GM18873 (cell line): ENCODE results near the gene SLC37A1.
"Not testable (repeated sequence)": the region's sequence is repeated elsewhere in the genome, so short reads cannot be mapped to it uniquely, and the experiment has no call there.

Source experiments
- ATAC-seq: cut with Tn5 transposase; IDR thresholded peaks from one replicate; pipeline ENCODE4 v1.9.1; 2021; ENCODE audit warnings: mild to moderate bottlenecking, moderate library complexity, moderate number of reproducible peaks; ENCODE audit not compliant: unreplicated experiment, low FRiP score

The SLC37A1 gene

GRCh38 chr21:42513151-42513984, at the start of gene SLC37A1:
Gene SLC37A1 (plus strand): TSS chr21:42513852. CDS start chr21:42518455, 4,603 bp downstream.
- no peak for ATAC-seq

DNA sequence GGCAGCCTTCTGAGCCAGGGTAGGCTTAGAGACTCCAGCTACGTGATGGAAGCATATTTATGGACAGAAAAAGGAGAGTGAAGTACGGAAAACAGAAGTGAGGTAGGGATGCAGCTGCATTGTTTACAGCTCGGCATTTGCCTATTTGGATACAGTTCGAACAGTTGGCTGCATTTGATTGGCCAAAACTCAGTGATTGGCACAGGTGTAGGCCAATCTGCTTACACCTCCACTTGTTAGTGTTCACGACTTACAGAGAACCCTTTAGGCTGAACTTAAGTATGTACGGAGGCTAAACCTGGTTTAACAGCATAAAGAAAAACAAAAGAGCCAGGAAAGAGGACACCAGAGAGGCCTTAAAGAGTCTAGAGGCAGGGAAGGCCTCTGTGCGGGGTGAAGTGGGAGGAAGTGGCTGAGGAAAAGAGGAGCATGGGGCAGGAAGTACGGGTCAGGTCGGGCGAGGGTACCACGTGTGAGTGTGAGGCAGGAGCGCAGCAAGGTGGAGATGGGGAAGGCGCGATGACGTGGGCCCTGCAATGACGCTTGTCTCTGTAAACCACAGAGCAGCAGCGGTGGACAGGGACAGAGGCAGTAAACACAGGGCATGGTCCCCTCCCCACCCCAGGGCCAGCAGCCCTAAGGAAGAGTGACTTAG, 49.7 kb upstream of the SLC37A1 start:
- no peak for ATAC-seq

DNA sequence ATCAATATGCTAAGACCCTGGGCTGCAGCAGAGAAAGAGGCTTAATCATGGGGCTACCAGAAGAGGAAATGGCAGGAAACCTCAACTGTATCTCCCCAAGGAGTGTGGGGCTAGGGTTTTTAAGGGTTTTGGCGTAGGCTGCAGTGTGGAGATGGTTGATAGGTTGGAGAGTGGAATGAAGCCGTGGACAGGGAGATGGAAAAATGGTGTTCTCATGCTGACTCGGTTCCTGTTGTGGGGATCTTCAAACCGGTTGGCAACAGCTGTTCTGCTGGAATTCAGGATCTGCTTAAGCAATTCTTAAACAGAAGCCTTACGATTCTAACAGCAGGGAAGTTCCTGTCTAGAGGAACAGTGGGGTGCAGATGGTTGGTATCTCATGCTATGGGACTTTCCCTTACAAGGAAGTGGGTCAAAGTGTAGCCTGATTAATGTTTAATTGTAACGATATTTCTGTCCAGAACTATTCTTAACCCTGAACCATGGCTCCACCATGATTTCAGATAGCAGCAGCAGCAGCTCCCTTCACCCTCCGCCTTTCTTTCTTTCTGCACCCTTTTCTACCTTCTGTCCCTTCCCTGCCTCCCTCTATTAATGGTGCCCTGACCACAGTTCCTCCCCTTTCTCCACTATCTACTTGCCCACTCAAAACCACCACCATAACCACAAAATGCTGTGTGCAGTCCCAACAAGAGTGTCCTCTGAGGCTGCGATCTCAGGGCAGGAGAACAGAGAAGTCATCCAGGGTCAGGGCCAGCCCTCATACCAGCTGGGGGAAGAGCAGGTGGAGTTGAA, 48.4 kb upstream of the SLC37A1 start:
- no peak for ATAC-seq

- ATAC-seq = no peak
These were observed 47.9 kb upstream of the SLC37A1 start for GRCh38 chr21:42465803-42466127.

DNA sequence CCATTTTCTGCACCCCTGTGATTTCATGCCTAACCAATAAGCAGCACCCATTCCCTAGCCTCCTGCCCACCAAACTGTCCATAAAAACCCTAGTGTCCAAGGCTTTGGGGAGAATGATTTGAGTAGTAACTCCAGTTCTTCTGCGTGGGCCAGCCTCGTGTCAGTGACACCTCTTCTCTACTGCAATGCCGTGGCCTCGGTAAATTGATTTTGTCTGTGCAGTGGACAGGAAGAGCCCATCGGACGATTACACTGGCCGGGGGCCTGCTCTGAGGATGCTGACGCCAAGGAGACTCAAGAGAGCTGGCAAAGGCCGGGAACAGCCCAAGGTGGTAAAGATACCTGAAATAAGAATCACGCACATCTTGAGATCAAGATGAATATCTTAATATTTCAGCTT, 47.0 kb upstream of the SLC37A1 start:
- no peak for ATAC-seq

DNA sequence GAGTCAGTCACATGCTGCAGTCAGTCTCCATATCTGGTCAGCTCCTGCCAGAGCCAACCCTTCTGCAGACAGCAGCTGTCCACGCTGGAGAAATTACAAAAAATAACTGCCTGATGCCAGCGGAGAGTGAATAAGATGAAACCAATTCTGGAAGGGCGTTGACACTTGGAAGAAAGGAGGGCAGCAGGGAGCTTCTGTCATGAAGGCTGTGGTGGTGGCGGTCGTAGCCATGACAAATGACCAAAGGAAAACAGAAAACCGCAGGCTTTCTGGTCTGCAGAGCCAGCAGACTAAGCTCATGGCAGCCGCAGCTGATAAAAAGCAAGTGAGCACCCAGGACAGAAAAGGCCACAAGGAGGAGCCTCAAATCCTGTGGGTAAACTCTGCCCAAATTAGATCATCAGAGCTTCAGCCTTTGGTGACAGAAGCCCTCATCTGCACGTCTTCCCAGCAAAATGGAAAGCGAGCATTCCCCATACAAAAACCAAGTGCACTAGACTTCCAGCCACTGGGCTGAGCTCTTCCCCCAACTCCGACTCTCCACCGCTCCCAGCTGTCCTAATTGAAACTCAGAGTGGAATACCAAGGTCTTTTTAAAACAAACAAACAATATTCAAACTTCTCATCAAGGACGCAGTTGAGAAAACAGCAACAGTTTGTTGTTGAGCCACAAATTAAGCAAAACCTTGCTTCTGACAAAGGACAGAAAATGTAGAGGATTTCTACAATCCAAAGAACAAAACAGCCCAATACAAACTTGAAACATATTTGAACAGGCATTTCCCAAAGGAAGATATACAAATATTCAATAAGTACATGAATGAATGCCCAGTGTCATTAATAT, 46.3 kb upstream of the SLC37A1 start:
- no peak for ATAC-seq

DNA sequence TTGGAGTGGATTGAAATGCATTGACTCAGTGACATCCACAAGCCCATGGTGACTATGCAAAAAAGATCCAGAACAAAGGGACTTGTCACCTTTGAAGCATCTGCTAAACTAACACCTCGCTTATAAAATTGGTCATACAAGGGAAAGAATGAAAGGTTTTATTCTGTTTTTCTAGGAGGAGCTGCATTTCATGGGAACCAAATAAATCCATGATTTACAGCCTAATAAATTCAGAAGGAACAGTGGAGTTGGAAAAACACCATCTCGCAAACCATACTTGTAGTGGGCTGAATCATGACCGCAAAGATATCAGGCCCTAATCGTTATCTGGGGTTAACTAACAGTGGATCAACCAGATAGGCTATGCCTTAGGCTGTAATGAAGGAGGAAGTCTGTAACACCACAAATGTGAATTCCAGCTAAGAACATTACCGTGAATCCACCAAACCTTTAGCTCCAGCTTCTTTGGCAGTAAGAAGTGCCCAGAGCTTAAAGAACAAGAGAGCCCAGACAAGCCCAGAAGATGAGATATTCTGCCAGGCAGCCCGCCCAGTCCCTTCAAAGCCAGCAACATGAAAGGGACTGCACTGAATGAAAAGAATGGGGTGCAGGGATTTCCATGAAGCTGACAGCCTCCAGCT, 45.0 kb upstream of the SLC37A1 start:
- ATAC-seq = no peak

- no peak for ATAC-seq
These were observed 44.4 kb upstream of the SLC37A1 start for GRCh38 chr21:42469272-42469671.

DNA sequence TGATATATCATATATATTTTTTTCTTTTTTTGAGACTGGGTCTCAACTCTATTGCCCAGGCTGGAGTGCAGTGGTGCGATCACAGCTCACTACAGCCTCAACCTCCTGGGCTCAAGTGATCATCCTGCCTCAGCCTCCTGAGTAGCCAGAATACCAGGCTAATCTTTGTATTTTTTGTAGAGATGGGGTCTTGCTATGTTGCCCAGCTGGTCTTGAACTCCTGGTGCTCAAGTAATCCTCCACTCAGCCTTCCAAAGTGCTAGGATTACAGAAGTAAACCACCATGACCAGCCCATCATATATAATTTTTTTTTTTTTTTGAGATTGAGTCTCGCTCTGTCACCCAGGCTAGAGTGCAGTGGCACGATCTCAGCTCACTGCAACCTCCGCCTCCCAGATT, 43.9 kb upstream of the SLC37A1 start:
- ATAC-seq = not testable (repeated sequence)

- no peak for ATAC-seq
These were observed 42.4 kb upstream of the SLC37A1 start for GRCh38 chr21:42471206-42471605.

DNA sequence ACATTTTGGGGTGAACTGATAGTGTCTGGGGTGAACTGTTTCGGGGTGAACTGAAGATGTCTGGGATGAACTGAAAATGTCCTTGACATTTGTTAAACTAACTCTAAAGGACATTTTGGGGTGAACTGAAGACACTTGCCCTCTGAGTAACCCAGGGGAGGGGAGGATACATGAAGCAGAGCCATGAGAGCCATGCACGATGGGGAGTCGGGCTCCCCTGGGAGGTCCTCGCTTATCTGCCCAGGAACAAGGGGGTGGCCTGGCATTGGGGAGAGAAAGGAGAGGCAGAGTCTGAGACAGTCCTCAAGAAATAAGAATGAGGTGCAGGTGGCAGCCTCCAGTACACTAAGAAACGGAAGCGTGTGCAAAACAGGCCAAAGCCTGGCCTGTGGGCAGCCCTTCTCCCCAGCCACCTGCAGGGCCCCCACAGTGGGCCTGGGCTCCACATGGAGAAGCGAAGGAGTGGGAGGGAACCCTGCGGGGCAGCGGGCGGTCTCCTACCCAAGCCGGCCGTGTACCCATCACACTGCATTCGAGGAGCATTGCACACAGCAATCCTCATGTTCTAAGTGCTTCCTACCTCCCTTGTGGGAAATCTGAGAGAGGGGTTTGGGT, 41.8 kb upstream of the SLC37A1 start:
- ATAC-seq = no peak

- ATAC-seq = no peak
These were observed 41.1 kb upstream of the SLC37A1 start for GRCh38 chr21:42472521-42472920.

GRCh38 chr21:42473498-42474042, 40.1 kb upstream of the SLC37A1 start:
- no peak for ATAC-seq

DNA sequence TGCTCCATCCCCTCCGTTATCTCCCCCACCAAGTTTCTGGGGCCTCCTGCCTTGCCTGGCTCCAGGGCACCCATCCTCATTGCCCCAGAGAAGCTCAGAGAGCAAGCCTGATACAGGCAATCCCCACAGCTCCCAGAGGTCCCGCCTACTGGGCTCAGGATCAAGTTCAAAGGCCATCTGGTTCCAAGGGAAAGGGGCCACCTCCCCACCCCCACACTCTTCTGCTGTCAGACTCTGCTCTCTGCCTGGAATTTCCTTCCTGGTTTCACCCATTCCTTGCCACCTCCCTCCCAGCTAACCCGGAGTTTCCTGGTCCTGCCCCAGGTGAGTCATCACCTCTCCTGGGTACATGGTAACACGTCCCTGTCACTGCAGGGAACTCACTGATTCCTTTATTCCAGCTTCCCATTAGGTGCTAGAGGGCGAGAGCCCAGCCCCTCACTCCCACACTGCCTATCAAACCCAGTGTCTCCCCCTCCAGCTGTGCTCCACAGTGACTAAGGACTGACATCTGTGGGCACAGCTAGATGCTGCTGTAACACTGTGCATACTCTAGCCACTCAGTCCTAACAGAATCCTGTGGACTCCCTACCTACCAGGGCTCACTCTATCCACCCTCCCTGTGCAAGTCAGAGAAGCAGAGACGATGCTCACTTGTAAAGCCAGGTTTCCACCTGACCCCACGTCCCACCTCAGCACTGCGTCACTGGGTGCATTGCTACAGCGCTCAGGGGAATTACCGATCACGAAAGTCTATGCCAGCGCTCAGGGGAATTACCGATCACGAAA, 39.4 kb upstream of the SLC37A1 start:
- ATAC-seq = no peak

- ATAC-seq = no peak
These were observed 38.6 kb upstream of the SLC37A1 start for GRCh38 chr21:42475036-42475435.

DNA sequence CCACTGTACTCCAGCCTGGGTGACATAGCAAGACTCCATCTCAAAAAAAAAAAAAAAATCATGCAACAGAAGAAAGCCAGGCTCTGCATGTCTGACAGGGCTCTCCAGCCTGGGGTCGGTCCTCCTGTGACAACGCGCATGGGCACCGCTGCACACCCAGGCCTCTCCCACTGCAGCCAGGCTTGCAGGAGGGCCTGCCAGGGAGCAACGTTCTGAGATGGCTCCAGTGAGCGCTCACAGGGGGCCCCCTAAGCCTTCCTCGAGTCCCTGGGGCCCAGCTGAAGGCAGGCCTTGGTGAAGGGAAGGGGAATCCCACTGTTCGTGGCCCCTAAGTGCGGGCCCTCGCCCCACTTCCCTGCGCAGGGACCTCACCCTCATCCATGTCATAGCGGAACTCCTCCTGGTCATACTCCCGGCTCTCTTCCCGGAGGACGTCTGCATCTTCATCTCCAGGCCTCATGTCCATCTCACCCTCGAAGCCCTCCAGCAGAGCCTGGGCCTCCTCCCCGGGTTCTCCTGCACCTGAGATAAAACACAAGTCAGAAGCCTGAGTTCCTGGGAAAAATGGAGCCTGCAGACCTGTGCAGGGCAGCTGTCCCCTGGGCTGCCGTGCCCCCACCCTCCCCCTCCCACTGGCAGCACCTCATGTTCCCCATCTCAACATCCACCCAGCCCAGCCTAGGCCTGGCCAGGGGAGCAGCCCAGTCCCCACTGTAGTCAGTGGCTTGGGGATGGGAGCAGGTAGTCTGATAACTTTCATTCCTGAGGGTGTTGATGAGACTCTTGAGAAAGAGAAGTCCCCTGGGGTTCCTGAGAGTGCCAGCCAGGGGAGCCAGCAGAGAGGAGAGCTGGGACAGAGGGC, 37.9 kb upstream of the SLC37A1 start:
- ATAC-seq = no peak
